MCF 10A (cell line): Measurements from ENCODE around the gene LDAH. TPM values are rescaled to one million over a fixed set of nuclear protein-coding genes. Genes with fewer than 3 reads are reported as not detected.
"Not testable (repeated sequence)": the region's sequence is repeated elsewhere in the genome, so short reads cannot be mapped to it uniquely, and the experiment has no call there.

Experiments
- BruUV-seq: library from RNA; stranded (reverse); fragments of 400-500 nt; replicated peaks from 2 replicates; lab custom pipeline; 2021; lab: Mats Ljungman, UMichigan
- CTCF ChIA-PET: fragments of 300-600 bp; sonication (Branson Sonifier 250); formaldehyde crosslinking; extraction: SDS; loops from one replicate; lab custom pipeline; 2021; ENCODE audit warnings: antibody characterized with exemption, inconsistent platforms; lab: Yijun Ruan, JAX
- POLR2A ChIA-PET: fragments of 300-600, 350-650 bp; sonication (Branson Sonifier 250); formaldehyde crosslinking; extraction: SDS; loops from one replicate; lab custom pipeline; 2020; ENCODE audit warnings: antibody characterized with exemption, inconsistent platforms; lab: Yijun Ruan, JAX
- DNase-seq: peaks from one replicate; pipeline ENCODE4 v3.0.0-alpha.2; 2018; ENCODE audit not compliant: unreplicated experiment
- H3K27ac Mint-ChIP-seq: one replicate; pipeline ENCODE4 v1.8.0; 2022; ENCODE audit warnings: mild to moderate bottlenecking, low read depth, mixed read lengths; ENCODE audit not compliant: unreplicated experiment
- H3K27me3 Mint-ChIP-seq: one replicate; pipeline ENCODE4 v1.8.0; 2022; ENCODE audit warnings: mixed read lengths; ENCODE audit not compliant: insufficient read depth, unreplicated experiment
- H3K36me3 Mint-ChIP-seq: one replicate; pipeline ENCODE4 v1.8.0; 2022; ENCODE audit warnings: mild to moderate bottlenecking, moderate library complexity, mixed read lengths; ENCODE audit not compliant: insufficient read depth, unreplicated experiment
- H3K4me1 Mint-ChIP-seq: one replicate; pipeline ENCODE4 v1.8.0; 2022; ENCODE audit warnings: mixed read lengths; ENCODE audit not compliant: insufficient read depth, unreplicated experiment
- H3K4me3 Mint-ChIP-seq: one replicate; pipeline ENCODE4 v1.8.0; 2022; ENCODE audit warnings: mild to moderate bottlenecking, moderate library complexity, mixed read lengths; ENCODE audit not compliant: unreplicated experiment
- H3K9me3 Mint-ChIP-seq: one replicate; pipeline ENCODE4 v1.8.0; 2022; ENCODE audit warnings: mixed read lengths; ENCODE audit not compliant: unreplicated experiment
- CTCF ChIP-seq: fragments of 200-600 bp; IDR thresholded peaks from one replicate; pipeline ENCODE4 v1.8.0; 2022; ENCODE audit warnings: antibody characterized with exemption, mild to moderate bottlenecking; ENCODE audit not compliant: unreplicated experiment
- intact Hi-C: fragments of 100-400 bp; cut with micrococcal nuclease; formaldehyde crosslinking; loops from 2 replicates; pipeline ENCODE4 v1.14.1; 2022
- total RNA-seq: library from RNA; stranded (reverse); gene quantifications from 2 replicates; pipeline ENCODE4 v1.2.3, GENCODE V29; 2022

LDAH gene
- total RNA-seq, 1 experiment from 2014 or later = 17.0 TPM

GRCh38 chr2:20803226-20803682, 19.6 kb downstream of the LDAH start:
- intact Hi-C loops = no loop called here
- Mint-ChIP-seq H3K9me3 (no peaks in the 10 kb centered on the region), H3K36me3 (peaks cover 8% of the 10 kb centered on the region), H3K4me1 (no peaks in the 10 kb centered on the region), H3K27me3 (no peaks in the 10 kb centered on the region), H3K27ac (no peak overlapping the region), H3K4me3 (no peak overlapping the region)
- CTCF ChIA-PET = interaction anchor here (0.6 to 1.3 kb wide), 4 partner anchors 21 to 160 kb away, joined by 3 to 4 read pairs (median 3); no protein-coding TSS in a partner anchor
- no peak for DNase-seq
- TF ChIP-seq CTCF = no peak
- BruUV-seq = no TSS peak
- POLR2A ChIA-PET = interaction anchor here (0.7 to 3.0 kb wide), 2 partner anchors 9 to 20 kb away, joined by 3 to 11 read pairs; partner anchors contain the start of gene LDAH

- H3K4me1 Mint-ChIP-seq = peaks cover 17% of the 10 kb centered on the region
- H3K4me3 Mint-ChIP-seq = no peak overlapping the region
- intact Hi-C loops = no loop called here
- H3K36me3 Mint-ChIP-seq = peaks cover 14% of the 10 kb centered on the region
- H3K27me3 Mint-ChIP-seq = no peaks in the 10 kb centered on the region
- DNase-seq = no peak
- POLR2A ChIA-PET = interaction anchor here (0.6 to 3.2 kb wide), 5 partner anchors 9 to 555 kb away, joined by 3 to 17 read pairs (median 3); partner anchors contain the start of gene LDAH
- CTCF ChIA-PET = interaction anchor here (0.6 to 2.3 kb wide), 5 partner anchors 15 to 165 kb away, joined by 3 to 10 read pairs (median 5); partner anchors contain the start of gene LDAH
- H3K9me3 Mint-ChIP-seq = peaks cover 5% of the 10 kb centered on the region
- TF ChIP-seq CTCF = no peak
- no TSS peak for BruUV-seq
- H3K27ac Mint-ChIP-seq = peak overlapping the region; percentile 14
Measured at GRCh38 chr2:20797096-20797495, 25.8 kb downstream of the LDAH start.

- Mint-ChIP-seq H3K36me3 (peaks cover 14% of the 10 kb centered on the region), H3K9me3 (peaks cover 5% of the 10 kb centered on the region), H3K27ac (peak overlapping the region; percentile 14), H3K4me3 (peak overlapping the region; percentile 0), H3K4me1 (peaks cover 17% of the 10 kb centered on the region), H3K27me3 (no peaks in the 10 kb centered on the region)
- no peak for TF ChIP-seq CTCF
- intact Hi-C loops = no loop called here
- ChIA-PET CTCF (interaction anchor here (0.6 to 2.3 kb wide), 3 partner anchors 14 to 135 kb away, joined by 3 to 10 read pairs (median 9); no protein-coding TSS in a partner anchor), POLR2A (interaction anchor here (0.7 to 3.2 kb wide), 4 partner anchors 9 to 556 kb away, joined by 3 to 17 read pairs (median 4); partner anchors contain the start of gene LDAH)
- BruUV-seq = no TSS peak
- peak; percentile 92 for DNase-seq
Measured at GRCh38 chr2:20796374-20796791, 26.5 kb downstream of the LDAH start.

- DNase-seq, POLR2A ChIA-PET, intact Hi-C loops, BruUV-seq, H3K4me3 Mint-ChIP-seq, H3K9me3 Mint-ChIP-seq, H3K27me3 Mint-ChIP-seq, H3K27ac Mint-ChIP-seq: not testable (repeated sequence)
- CTCF ChIA-PET = interaction anchor here (1.0 to 15.3 kb wide), 3 partner anchors 12 to 168 kb away, joined by 7 to 375 read pairs (median 51); no protein-coding TSS in a partner anchor
- Mint-ChIP-seq H3K4me1 (peaks cover 17% of the 10 kb centered on the region), H3K36me3 (peaks cover 15% of the 10 kb centered on the region)
Measured at GRCh38 chr2:20793944-20794343, 29.0 kb downstream of the LDAH start.
